Adrenal gland (tissue), 12 donors: ENCODE data around the gene EPC1. TPM values are rescaled to one million over a fixed set of nuclear protein-coding genes. Genes with fewer than 3 reads are reported as not detected.

Experiments
- DNase-seq, 7 donors: peaks; one replicate each; pipeline ENCODE4 v3.0.0-alpha.2; 2019 to 2020
- H3K27ac ChIP-seq, 5 donors: fragments of 200-600 bp; sonication (generic) in 4 of 5; 1 replicate in 3 of 5; 2 replicates in 2 of 5; pipeline versions ENCODE4 v1.5.1 to v1.8.0; 2016 to 2020; ENCODE audit warnings: mild to moderate bottlenecking in 1 of 5
- H3K27me3 ChIP-seq: fragments of 200-600 bp; 2 replicates; pipeline ENCODE4 v1.8.0; 2021
- H3K36me3 ChIP-seq, 2 donors: fragments of 200-600 bp; replicated peaks in 1 of 2; 1 replicate in 1 of 2; 2 replicates in 1 of 2; pipeline versions ENCODE4 v1.5.1 to v1.8.0; 2018 to 2022
- H3K4me1 ChIP-seq, 2 donors: fragments of 200-600 bp; replicated peaks in 1 of 2; 1 replicate in 1 of 2; 2 replicates in 1 of 2; pipeline versions ENCODE4 v1.5.1 to v1.8.0; 2018 to 2021
- H3K4me3 ChIP-seq, 4 donors: fragments of 200-600 bp; sonication (generic) in 3 of 4; one replicate each; pipeline ENCODE4 v1.5.1; 2016 to 2018
- H3K9me3 ChIP-seq, 3 donors: fragments of 200-600 bp; sonication (generic) in 1 of 3; replicated peaks in 1 of 3; 1 replicate in 2 of 3; 2 replicates in 1 of 3; pipeline versions ENCODE4 v1.5.1 to v1.8.0; 2016 to 2021
- CTCF ChIP-seq, 6 experiments: fragments of 450-650 bp in 4 of 6; fragments of 200-600 bp in 2 of 6; sonication (generic) in 1 of 6; IDR thresholded peaks; 1 replicate in 5 of 6; 2 replicates in 1 of 6; pipeline versions ENCODE4 v1.5.1 to v1.8.0; 2016 to 2021; ENCODE audit warnings: antibody characterized with exemption in 6 of 6, mild to moderate bottlenecking in 2 of 6, moderate library complexity in 1 of 6
- POLR2A ChIP-seq, 2 donors: fragments of 450-650 bp; IDR thresholded peaks; one replicate each; pipeline ENCODE4 v1.6.1; 2017; ENCODE audit warnings: antibody characterized with exemption in 2 of 2, mild to moderate bottlenecking in 2 of 2, moderate library complexity in 1 of 2
- WGBS, 4 donors: extraction: QIAGEN DNeasy Blood & Tissue Kit in 2 of 4; methylation state at CpG; one replicate each; pipeline versions ENCODE4 v1.1.5 to v1.1.7; 2013 to 2017; 5-methylcytosine and 5-hydroxymethylcytosine counted together
- intact Hi-C, 2 donors: fragments of 100-400 bp; cut with DNase I; formaldehyde crosslinking; loops; one replicate each; pipeline versions ENCODE4 v1.14.1 to v1.15.0; 2022 to 2023
- polyA plus RNA-seq, 3 donors: library from polyadenylated mRNA; stranded (reverse); fragments of 200-250 nt in 2 of 3; fragments of 350-450 nt in 1 of 3; fragmentation: Illumina TruSeq in 1 of 3; extraction: RNeasy Lipid Tissue Mini Kit (QIAGEN cat#74804) in 1 of 3; gene quantifications; one replicate each; pipeline ENCODE4 v1.2.3, GENCODE V29; 2013 to 2014
- total RNA-seq, 9 donors: library from RNA; depleted of rRNA in 4 of 9; stranded (reverse); fragments of >200 nt in 4 of 9; fragments of 120-200 nt in 1 of 9; fragmentation: NEBNext Ultra II Directional in 1 of 9; extraction: Animal tissue kit (Norgen Biotek cat#: 25700) in 1 of 9; gene quantifications; one replicate each; pipeline versions ENCODE4 v1.1.0 to v1.2.4, GENCODE V29; 2013 to 2023
- donor health status: healthy with polysubstance abuse.
- donor health status: Bipolar disorder and iron deficiency.
- donor health status: DM: yes; HTN: yes; CAD: no.
- donor health status: DM: no; HTN: no; CAD: no.
- donor health status: DM: no; HTN: no; CAD: no.
- donor health status: DM: yes; HTN: yes; CAD: no.

Gene EPC1
- total and polyA plus RNA-seq, 12 donors, result 10.9 to 43.6 (median 24.4) TPM

- TF ChIP-seq CTCF (IDR thresholded peaks at IDR 0.05) (no peak), POLR2A (IDR thresholded peaks at IDR 0.05) (no peak)
- Histone ChIP-seq H3K9me3 (no peaks in the 10 kb centered on the region), H3K4me3 (no peak overlapping the region), H3K27me3 (no peaks in the 10 kb centered on the region), H3K27ac (no peak overlapping the region), H3K36me3 (no peaks in the 10 kb centered on the region), H3K4me1 (peaks cover 33 to 93% of the 10 kb centered on the region in 2 donors)
- intact Hi-C loops, result no loop called here
- WGBS, 4 donors, result 79 to 84% (median 82%) methylated on average over 3 of the region's 3 CpGs
- no peak for DNase-seq
These were observed 8.7 kb downstream of the EPC1 start for GRCh38 chr10:32338262-32338661.

- Histone ChIP-seq H3K36me3 (no peaks in the 10 kb centered on the region), H3K27me3 (no peaks in the 10 kb centered on the region), H3K9me3 (no peaks in the 10 kb centered on the region), H3K4me3 (no peak overlapping the region), H3K27ac (no peak overlapping the region), H3K4me1 (peaks cover 41 to 93% of the 10 kb centered on the region in 2 donors)
- DNase-seq, result no peak
- WGBS, 4 donors, result 76 to 89% (median 81%) methylated on average over 1 of the region's 1 CpG
- intact Hi-C loops, result no loop called here
- TF ChIP-seq CTCF (IDR thresholded peaks at IDR 0.05), result no peak
- TF ChIP-seq POLR2A (IDR thresholded peaks at IDR 0.05), result no peak
These were observed 9.6 kb downstream of the EPC1 start for GRCh38 chr10:32337350-32337749.

GRCh38 chr10:32333849-32334248 is 13.1 kb downstream of the EPC1 start:
- H3K4me1 ChIP-seq, result peaks cover 45 to 89% of the 10 kb centered on the region in 2 donors
- TF ChIP-seq CTCF (IDR thresholded peaks at IDR 0.05) (no peak), POLR2A (IDR thresholded peaks at IDR 0.05) (no peak)

GRCh38 chr10:32332299-32332750 is 14.6 kb downstream of the EPC1 start:
- WGBS, 4 donors, result 18 to 41% (median 31%) methylated on average over 3 of the region's 3 CpGs
- Histone ChIP-seq H3K27me3 (no peaks in the 10 kb centered on the region), H3K4me1 (peaks cover 40 to 90% of the 10 kb centered on the region in 2 donors), H3K27ac (peak overlapping the region in 2 of 5 donors; percentile 15 to 51), H3K9me3 (no peaks in the 10 kb centered on the region), H3K36me3 (no peaks in the 10 kb centered on the region), H3K4me3 (no peak overlapping the region)
- peak in 3 of 7 donors; percentile 36 to 55 (median 46) for DNase-seq
- TF ChIP-seq CTCF (IDR thresholded peaks at IDR 0.05), result no peak
- TF ChIP-seq POLR2A (IDR thresholded peaks at IDR 0.05), result no peak
- intact Hi-C loops, result no loop called here

More at GRCh38 chr10:32333849-32334248, 13.1 kb downstream of the EPC1 start:
- Histone ChIP-seq H3K27ac (peak overlapping the region in 1 of 5 donors; percentile 32), H3K27me3 (no peaks in the 10 kb centered on the region), H3K36me3 (no peaks in the 10 kb centered on the region), H3K9me3 (no peaks in the 10 kb centered on the region), H3K4me3 (no peak overlapping the region)
- intact Hi-C loops, result no loop called here
- WGBS, 4 donors, result 94 to 97% (median 95%) methylated on average over 3 of the region's 3 CpGs
- DNase-seq, result no peak
